Fibroblast of skin of right biceps (primary cell): ENCODE results near the gene TXNRD2.
"Not testable (repeated sequence)": the region's sequence is repeated elsewhere in the genome, so short reads cannot be mapped to it uniquely, and the experiment has no call there.

Source experiments
- DNase-seq: peaks from one replicate; pipeline ENCODE4 v3.0.0-alpha.2; 2013

The TXNRD2 gene

DNA sequence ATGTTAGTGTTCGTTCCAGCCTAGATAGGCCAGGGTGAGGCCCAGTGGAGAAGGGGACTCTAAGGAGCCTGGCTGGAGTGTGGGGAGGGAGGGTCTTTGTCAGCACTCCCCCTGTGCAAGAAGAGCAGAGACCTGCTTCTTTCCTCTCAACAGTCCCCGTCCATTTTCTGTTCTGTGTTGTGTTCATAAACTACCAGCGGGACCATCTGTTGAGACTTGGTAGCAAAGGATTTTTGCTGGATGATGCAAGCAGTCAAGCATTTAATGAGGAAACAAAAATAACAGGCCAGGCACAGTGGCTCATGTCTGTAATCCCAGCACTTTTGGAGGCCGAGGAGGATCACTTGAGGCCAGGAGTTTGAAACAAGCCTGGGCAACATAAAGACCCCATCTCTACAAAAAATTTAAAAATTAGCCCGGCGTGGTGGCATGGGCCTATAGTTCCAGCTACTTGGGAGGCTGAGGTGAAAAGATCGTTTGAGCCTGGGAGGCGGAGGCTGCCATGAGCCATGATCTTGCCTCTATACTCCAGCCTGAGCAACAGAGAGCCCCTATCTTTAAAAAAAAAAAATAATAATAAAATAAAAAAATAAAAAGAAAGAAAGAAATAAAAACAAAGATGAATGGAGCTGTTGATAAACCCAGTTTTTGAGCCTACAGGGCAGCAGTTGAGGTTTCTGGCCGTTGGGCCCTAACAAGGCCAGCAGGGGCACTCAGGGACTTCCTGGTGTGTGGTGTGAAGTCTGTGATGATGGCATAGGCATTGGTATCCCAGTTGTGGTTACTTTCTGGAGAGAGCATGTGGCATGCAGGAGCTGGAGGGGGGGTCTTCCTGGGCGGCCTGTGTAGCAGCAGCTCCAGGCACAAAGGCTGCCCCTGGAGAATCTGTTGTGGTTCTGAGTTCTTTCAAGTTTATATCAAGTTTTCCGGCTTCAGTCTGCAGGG is 1.7 kb upstream of the TXNRD2 start:
- peak; percentile 94 for DNase-seq

DNA sequence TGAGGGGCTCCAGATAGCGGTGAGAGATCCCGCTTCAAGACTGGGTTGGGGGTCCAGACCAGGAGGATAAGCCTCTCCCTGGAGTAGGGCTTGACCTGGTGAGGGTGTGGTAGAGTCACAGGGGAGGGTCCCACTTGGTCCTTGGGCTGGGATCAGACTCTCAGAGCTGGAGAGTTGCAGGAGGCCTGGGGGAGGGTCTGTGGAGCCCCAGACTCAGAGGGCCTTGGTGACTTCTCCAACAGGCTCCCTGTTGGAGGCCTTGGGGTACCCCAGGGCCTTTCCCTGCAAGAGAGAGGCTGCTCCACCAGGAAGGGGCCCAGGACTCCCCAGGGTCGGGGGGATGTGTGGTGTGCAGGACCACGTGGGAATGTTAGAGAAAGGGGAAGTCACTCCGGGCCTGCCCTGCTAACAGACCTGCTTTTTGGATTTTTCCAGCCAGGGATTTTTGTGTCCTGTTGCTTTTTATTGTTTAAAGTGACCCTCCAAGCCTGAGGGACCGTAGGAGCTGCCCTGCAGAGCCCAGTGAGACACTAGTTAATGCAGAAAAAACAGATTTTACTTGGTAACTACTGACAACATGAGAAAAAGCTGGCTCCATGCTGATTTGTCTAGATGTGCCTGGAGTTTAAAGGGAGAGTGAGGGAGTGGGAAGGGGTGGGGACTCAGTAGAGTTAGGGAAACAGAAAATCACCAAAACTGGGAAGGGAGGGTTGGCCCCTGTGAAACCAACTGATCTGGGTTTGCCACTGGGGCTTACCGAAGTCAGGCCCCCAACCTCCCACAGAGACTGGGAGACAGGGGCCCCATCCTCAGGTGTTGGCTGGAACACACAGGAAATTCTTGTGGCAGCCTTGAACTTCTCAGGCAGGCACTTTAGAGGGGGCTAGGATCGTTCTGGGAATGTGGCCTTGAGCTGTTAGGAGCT is 801 bp upstream of the TXNRD2 start:
- peak; percentile 77 for DNase-seq

DNA sequence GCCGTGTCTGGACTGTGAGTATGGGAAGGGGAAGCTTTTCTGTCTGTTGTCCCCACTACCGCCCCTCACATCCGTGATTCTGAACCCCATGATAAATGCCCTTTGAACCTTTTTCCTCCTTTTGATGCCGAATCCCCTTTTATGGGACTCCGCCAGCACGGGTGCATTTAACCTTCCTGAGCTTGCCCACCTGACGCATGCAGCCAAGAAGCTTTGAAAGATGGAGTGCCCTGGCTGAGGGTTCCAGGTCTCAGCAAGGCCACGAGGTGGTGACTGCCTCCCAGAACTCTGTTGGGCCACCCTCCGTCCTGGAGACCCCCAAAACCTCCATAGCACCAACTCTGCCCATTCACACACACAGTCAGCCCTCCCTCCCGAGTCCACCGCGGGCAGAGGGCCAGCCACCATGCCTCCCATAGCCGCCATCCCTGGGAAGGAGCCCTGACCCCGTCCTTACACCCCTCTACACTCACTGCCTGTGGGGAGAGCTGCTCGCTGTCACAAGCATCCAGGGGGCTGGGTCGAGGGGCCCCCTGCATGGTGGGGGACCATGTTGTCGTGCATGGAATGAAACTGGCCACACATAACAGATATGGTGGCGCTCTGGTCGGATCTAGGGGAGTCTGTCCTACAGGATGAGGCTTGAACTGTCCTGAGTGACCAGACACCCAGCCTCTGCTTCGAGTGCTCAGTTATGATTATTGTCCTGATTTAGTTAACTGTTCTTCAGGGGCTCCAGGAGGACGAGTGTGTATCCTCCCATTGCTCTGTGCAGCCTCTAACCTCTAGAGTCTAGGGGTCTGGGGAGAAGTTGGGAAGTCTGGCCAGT is 868 bp downstream of the TXNRD2 start:
- DNase-seq, result no peak

DNA sequence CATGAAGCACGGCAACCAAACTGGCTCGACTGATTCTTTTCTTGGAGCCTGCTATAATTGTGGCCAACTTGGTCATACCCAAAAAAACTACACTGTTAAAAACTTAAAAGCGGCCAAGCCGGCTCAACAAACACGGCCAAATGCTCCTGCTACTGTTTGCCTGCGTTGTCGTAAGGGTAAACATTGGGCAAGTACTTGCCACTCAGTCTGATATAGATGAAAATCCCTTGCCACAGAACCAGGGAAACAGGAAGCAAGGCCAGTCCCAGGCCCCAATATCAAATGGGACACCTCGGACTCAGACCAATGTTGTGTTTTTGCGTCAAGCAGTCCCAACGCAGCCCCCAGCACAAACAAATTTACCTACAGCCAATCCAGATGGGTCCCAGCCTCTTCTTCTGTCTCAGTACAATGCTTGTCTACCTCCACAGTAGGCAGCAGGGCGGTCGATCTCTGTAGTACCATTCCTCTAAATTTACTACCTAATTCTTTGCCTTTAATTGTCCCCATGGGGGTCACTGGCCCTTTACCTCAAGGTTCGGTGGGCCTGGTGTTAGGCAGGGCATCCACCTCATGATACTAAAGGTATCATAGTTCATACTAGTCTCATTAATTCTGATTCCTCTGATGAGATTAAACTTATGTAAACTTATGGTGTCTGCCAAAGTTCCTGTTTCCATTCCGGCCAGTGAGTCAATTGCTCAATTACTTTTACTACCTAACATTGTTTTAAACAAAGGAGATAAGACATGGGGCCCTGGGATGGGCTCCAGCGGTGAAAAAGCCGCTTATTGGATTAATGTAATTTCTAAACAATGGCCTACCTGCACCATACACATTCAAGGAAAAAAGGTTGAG is 3.8 kb downstream of the TXNRD2 start:
- no peak for DNase-seq

DNA sequence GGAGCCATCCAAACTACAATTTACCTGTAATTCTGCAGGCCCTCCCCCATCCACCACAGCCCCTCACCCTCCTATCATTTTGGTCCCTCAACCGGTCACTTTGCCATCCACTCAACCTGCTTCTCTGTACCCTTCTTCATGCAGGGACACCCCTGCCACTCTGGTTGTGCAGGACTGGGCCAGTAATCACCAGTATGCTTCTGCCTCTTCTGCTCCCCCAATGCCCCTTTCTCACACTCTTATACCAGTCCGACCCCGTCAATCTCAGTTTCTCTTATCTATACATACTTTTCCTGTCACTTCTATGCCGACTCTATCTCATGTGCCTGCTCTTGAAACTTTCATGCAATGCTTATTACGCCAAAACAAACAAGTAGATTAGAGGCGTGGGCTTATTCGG is 5.1 kb downstream of the TXNRD2 start:
- no peak for DNase-seq

DNA sequence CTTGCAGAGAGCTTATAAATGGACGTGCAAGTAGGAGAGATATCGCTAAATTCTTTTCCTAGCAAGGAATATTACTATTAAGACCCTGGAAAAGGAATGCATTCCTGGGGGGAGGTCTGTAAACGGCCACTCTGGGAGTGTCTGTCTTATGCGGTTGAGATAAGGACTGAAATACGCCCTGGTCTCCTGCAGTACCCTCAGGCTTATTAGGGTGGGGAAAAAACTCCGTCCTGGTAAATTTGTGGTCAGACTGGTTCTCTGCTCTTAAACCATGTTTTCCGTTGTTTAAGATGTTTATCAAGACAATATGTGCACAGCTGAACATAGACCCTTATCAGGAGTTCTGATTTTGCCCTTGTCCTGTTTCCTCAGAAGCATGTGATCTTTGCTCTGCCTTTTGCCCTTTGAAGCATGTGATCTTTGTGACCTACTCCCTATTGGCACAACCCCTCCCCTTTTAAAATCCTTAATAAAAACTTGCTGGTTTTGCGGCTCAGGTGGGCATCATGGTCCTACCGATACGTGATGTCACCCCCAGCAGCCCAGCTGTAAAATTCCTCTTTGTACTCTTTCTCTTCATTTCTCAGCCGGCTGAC is 6.4 kb downstream of the TXNRD2 start:
- not testable (repeated sequence) for DNase-seq

DNA sequence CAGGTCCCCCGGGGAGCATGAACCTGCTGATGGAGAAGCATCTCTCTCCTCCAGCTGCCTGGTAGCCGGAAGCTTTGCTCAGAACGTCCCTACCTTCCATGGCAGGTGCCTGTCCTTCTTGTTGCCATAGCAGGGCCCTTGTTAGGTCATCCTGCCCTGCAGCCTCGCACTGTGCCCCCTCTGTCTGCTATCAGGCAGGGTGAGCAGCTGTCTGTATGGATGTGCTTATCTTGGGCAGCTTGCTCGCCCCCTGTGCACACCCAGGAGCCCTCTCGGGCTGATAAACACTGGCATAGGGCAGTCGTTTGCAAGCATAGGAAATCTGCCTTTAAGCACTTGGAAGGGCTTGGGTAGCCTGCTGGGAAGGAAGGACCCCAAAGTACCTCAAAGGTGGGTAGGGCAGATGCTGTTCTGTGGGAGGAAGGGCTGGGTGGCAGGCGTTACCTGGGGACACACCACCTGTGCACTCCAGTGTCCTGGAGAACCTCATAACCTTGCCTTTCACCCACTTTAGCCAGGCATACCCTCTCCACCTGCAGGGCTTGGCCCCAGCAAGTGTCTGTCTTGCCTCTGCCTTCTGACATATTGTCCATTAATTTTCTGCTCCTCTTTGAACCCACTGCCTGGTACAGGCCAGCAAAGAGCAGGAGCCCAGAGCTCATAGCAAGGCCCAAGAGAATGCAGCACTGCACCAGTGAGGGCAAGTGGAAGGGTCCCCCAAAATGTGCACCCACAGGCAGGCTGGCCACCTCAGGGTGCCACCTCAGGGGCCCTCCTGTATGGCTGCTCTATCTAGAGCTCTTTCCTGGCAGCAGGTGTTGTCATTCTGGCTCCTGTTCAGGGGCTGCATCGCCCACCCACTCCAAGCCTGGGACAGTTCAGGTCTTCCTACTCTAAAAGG is 8.0 kb downstream of the TXNRD2 start:
- no peak for DNase-seq

DNA sequence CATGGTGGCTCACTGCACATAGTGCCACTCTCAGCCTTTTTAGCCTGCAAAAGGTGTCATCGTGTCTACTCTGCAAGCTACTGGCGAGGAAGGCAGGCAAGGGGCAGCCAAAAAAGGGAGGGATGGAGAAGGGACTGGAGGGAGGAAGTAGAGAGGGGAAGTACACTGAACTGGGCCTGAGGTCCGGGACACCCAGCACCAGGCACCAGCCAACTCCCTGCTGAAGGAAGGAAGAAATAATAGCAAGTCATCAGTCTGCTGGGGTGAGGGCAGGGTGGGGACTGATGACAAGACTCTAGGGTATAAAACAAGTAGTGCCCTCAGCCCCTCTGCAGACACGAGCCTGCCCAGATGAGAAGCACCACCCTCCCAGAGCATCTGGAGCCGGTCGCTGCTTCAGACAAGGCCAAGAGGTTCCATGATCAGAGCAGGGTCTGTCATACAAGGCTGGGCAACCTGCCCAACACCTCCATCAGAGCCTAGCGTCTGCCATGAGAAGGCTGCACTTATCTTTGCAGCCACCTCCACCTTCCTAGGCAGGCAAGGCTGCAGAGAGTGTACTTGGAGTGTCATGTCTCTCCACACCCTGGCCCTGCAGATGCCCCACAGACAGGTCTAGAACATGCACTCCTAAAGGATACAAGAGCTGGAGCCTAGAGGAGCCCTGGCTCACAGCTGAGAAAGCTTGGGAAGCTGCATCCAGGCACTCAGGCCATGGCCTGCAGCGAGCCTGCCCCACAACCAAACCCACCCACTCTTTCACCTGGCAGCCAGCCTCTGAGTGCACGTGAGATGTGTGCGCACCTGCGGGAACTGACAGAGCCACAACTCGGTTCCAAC is 9.0 kb downstream of the TXNRD2 start:
- DNase-seq, result no peak

DNA sequence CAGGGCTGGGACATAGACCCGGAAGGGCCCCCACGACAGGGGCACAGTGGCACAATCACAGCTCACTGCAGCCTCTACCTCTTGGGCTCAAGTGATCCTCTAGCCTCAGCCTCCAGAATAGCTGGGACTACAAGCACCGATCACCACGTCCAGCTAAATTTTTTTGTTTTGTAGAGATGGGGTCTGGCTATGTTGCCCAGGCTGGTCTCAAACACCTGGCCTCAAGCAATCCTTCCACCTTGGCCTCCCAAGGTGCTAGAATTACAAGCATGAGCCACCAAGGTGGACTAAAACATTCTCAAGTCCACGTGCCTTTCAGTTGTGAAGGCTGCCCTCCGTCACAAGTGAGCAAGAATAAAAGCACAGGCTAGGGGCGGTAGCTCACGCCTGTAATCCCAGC is 10.1 kb downstream of the TXNRD2 start:
- no peak for DNase-seq

DNA sequence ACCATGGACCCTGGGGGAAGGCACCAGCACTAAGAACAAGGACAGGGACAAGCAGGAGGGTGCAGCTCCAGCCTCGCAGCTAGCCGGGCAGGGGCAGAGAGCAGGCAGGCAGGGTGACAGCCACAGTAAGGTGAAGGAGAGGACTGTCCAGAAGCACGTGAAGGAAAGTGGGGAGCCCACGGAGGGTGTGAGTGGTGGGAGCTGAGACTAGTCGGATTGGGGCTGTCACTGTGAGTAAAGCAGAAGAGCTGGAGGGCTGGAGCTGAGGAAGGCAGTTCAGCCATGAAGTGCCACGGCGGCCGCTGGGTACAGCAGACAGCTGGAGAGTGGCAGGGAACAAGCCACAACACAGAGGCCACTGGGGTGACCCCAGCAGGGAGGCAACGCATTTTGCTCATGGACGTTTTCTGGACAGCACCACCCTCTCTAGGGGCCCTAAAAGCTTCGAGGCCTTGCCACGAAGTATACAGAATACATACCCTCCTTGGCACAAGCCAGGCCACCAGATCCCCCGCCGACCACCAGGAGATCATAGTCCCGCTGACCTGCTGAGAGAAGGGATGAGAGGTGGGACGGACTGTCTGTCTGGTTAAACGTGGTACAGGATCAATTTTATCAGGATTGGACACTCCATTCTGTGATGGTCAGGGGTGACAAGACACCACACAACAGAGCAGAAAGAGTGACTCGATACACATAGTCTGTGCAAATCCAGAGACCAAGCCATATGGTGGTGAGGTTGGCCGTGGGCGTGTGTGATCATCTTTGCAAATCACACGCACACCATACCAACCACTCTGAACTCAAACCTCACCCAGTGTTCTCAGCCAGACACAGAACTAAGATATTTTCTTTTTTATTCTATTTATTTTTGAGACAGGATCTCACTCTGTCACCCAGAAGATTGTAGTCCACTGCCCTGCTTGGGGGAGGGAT is 10.8 kb downstream of the TXNRD2 start:
- DNase-seq, result no peak

DNA sequence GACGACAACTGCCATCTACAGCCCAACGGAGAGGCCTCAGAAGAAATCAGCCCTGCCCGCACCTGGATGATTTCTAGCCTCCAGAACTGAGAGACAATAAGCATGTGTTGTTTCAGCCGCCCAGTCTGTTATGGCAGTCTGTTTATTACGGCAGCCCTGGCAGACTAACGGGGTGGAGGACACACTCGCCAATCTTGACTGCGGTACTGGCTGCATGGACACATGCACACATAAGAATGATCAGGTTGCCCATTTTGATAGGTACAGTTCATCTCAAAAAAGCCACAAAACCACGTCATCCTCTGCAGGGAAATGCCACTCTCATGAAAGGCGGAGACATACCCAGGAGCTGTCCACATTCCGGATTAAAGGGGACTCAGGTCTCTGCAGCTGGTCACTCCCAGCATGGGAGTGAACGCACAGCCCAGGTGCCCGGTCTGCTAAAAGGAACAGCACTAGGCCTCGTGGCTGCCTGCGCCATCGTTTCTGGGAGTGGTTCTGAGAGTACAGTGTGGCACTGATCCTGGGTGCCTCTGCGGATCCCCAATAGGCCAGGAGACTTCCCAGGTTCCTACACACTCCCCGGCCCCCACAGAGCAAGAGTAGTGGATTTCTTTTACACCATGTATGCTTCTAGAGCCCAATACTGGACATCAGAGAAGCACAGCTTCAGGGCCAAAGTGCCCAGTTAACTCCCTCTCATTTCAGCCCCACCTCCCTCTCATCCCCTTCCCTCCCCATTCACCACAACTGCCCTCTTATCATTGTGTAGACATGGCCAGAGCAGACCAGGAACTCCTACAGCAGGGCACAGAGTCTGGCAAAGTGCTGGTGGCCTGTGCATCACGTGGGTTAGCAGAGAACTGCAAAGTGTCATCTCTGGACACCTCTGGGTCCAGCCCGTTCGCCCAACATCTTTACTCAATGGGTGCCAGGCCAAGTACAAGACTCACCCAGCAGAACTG is 11.8 kb downstream of the TXNRD2 start:
- no peak for DNase-seq

DNA sequence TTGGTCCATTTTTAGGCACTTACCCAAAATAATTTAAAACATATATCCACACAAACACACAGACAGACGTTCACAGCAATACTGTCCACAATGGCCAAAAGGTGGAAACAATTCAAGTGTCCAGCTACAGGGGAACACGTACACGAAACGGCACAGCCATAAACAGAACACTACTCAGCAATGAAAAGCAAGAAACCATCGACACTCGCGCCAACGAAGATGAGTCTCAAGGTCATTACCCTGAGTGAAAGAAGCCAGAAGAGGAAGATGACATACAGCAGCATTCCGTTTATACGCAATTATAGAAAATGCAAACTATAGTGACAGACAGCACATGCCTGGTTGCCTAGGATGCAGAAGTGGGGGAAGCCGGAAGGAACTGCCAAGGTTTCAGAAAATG is 13.4 kb downstream of the TXNRD2 start:
- no peak for DNase-seq

DNA sequence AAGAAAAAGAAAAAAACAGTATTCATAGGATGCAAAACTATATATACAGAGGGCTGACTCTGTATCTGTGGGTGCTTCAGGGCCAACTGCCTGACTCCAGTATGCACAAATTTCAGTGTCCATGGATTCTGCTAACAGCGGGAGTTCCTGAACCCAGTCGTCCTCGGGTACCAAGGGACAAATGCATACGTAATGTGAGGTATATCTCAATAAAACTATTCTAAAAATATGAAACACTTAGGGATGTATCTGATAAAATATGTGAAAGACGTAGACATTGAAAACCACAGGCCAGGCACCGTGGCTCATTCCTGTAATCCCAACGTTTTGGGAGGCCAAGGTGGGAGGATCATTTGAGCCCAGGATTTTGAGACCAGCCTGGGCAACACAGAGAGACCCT is 13.9 kb downstream of the TXNRD2 start:
- no peak for DNase-seq

DNA sequence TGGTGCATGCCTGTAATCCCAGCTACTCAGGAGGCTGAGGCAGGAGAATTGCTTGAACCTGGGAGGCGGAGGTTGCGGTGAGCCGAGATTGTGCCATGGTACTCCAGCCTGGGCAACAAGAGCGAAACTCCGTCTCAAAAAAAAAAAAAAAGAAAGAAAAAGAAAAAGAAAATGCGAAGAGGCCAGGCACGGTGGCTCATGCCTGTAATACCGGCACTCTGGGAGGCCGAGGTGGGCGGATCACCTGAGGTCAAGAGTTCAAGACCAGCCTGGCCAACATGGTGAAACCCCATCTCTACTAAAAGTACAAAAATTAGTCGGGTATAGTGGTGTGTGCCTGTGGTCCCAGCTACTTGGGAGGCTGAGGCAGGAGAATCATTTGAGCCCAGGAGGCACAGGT is 15.6 kb downstream of the TXNRD2 start:
- DNase-seq, result not testable (repeated sequence)

DNA sequence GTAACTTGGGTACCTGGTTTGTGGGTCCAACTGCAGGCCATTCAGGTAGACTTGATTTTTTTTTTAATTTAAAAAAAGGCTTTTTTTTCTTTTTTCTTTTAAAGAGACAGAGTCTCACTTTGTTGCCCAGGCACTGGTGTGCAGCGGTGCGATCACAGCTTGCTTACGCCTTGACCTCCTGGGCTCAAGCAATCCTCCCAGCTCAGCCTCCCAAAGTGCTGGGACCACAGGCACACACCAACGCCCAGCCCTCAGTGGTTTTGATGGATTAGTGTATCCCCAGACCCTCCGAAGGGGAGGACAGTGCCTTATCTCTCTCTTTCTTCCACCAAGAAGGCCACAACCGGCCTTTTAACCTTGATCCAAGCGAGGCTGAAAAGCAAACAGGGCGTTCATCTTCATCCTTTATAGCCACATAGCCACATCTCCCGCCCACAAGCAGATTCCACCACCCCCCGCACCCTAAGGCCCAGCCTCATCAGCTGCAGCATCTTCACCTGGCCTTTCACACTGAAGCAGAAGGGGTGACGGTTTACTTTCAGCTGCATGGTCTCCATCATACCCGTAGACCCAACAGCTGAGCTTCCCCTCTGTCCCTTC is 17.6 kb downstream of the TXNRD2 start:
- no peak for DNase-seq

DNA sequence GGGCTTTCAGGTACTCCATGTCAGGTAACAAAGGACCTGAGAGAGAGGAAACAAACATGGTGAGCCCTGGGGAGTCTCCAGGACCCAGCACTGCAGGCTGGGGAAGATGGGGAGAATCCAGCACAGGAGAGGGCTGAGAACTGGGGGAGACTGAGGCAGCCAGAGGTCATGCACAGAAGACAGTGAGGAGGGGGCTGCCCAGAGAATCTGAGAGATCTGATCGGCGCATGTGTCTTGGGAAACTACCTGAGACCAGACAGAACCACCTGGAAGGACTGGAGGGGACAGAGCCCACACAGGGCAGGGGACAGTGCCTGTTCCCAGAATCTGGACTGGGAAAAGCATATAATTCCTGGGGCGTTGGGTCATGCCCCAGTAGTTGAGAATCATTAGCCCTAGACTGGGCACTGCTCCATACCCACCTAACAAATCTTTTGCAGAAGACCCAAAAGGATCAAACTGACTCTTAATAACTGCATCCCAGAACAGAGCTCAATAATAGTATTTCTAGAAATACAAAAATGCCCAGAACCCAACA is 20.0 kb downstream of the TXNRD2 start:
- no peak for DNase-seq
